K562 (cell line): ENCODE results near the gene RRAS. TPM values are rescaled to one million over a fixed set of nuclear protein-coding genes. Genes with fewer than 3 reads are reported as not detected.

Experiments used
- E2F5 ChIP-seq: sonication (generic); formaldehyde crosslinking; IDR thresholded peaks from 2 replicates; pipeline ENCODE4 v1.8.0; 2022; ENCODE audit warnings: mild to moderate bottlenecking, missing genetic modification reagents
- KLF13 ChIP-seq: fragments of 450-650 bp; IDR thresholded peaks from 2 replicates; pipeline ENCODE4 v1.6.1; 2016; ENCODE audit warnings: missing genetic modification characterization, low read depth, mild to moderate bottlenecking, missing compliant biosample characterization, moderate library complexity, borderline replicate concordance
- NRF1 ChIP-seq, 2 experiments: fragments of 450-650 bp; IDR thresholded peaks in 1 of 2; conservative IDR thresholded peaks in 1 of 2; 2 replicates each; pipeline ENCODE4 v1.6.1; 2014; ENCODE audit warnings: mild to moderate bottlenecking in 2 of 2
- POLR2G ChIP-seq: fragments of 200-400 bp; formaldehyde crosslinking; IDR thresholded peaks from 2 replicates; pipeline ENCODE4 v1.6.1; 2017; ENCODE audit warnings: low read depth, mild to moderate bottlenecking, antibody characterized with exemption, low read length, moderate library complexity
- SAFB ChIP-seq: fragments of 200-400 bp; formaldehyde crosslinking; IDR thresholded peaks from 2 replicates; pipeline ENCODE4 v1.6.1; 2017; ENCODE audit warnings: low read depth, low read length, borderline replicate concordance
- TAF1 ChIP-seq: IDR thresholded peaks from 2 replicates; pipeline ENCODE4 v1.6.1; 2011; ENCODE audit warnings: mild to moderate bottlenecking, low read length, moderate library complexity; ENCODE audit not compliant: insufficient read depth, control insufficient read depth, severe bottlenecking; ENCODE audit errors: extremely low read depth
- YY1 ChIP-seq, 3 experiments: IDR thresholded peaks; 2 replicates each; pipeline ENCODE4 v1.6.1; 2011; ENCODE audit warnings: low read length in 2 of 3, mild to moderate bottlenecking in 2 of 3, moderate library complexity in 2 of 3, borderline replicate concordance in 1 of 3, control low read depth in 1 of 3, low read depth in 1 of 3; ENCODE audit not compliant: insufficient read depth in 3 of 3, insufficient replicate concordance in 2 of 3, control insufficient read depth in 1 of 3, insufficient read length in 1 of 3; ENCODE audit errors: extremely low read depth in 1 of 3
- ZFX ChIP-seq: sonication (generic); formaldehyde crosslinking; IDR thresholded peaks from 2 replicates; pipeline ENCODE4 v1.8.0; 2022; ENCODE audit warnings: mild to moderate bottlenecking, missing genetic modification reagents, moderate library complexity
- ZNF12 ChIP-seq: sonication (generic); formaldehyde crosslinking; IDR thresholded peaks from 2 replicates; pipeline ENCODE4 v1.4.0; 2020; ENCODE audit warnings: mild to moderate bottlenecking, missing genetic modification reagents
- polyA plus RNA-seq, 8 experiments: library from polyadenylated mRNA; depleted of rRNA in 4 of 8; stranded (reverse) in 5 of 8; unstranded in 3 of 8; fragments of >200 nt; fragmentation: Nextera tagmentation in 2 of 8; fragmentation: Illumina TruSeq in 1 of 8; extraction: Ambion mirVana in 2 of 8; extraction: Trizol in 1 of 8; gene quantifications; 2 replicates each; pipeline versions ENCODE4 v1.2.1 to v1.2.3, GENCODE V29; 2011 to 2014; ENCODE audit warnings: inconsistent platforms in 1 of 8, missing spikeins in 1 of 8
- total RNA-seq, 7 experiments: library from RNA; depleted of rRNA in 6 of 7; stranded (reverse); fragments of >200 nt in 6 of 7; fragmentation: Illumina TruSeq in 2 of 7; extraction: Trizol in 2 of 7; gene quantifications; 2 replicates each; pipeline versions ENCODE4 v1.2.1 to v1.2.3, GENCODE V29; 2011 to 2021; ENCODE audit warnings: low replicate concordance in 1 of 7
- TF ChIP-seq, protein P1 (sequence below): sonication (generic); formaldehyde crosslinking; IDR thresholded peaks from 2 replicates; pipeline ENCODE4 v1.8.0; 2022; ENCODE audit warnings: mild to moderate bottlenecking, missing genetic modification reagents
- TF ChIP-seq, protein P2 (sequence below): fragments of 250-450 bp; sonication (Bioruptor Pico); IDR thresholded peaks from 2 replicates; pipeline ENCODE4 v1.8.0; 2021; ENCODE audit warnings: borderline replicate concordance, mild to moderate bottlenecking, moderate library complexity; ENCODE audit not compliant: poor library complexity, severe bottlenecking
- TF ChIP-seq, protein P3 (sequence below), 3 experiments: fragments of 200-800 bp in 1 of 3; fragments of 250-450 bp in 1 of 3; fragments of 450-650 bp in 1 of 3; sonication (Bioruptor Pico) in 1 of 3; sonication (Bioruptor generic) in 1 of 3; formaldehyde crosslinking in 1 of 3; IDR thresholded peaks; 2 replicates each; pipeline versions ENCODE4 v1.6.1 to v1.8.0; 2016 to 2022; ENCODE audit warnings: mild to moderate bottlenecking in 2 of 3, missing genetic modification characterization in 2 of 3, missing compliant biosample characterization in 1 of 3, moderate library complexity in 1 of 3

The RRAS gene
- total and polyA plus RNA-seq, 9 of the 15 experiments (the other 6 are each of a cell fraction or from before 2014, with no cell fraction given), result 0.70 to 17.3 (median 8.2) TPM

DNA sequence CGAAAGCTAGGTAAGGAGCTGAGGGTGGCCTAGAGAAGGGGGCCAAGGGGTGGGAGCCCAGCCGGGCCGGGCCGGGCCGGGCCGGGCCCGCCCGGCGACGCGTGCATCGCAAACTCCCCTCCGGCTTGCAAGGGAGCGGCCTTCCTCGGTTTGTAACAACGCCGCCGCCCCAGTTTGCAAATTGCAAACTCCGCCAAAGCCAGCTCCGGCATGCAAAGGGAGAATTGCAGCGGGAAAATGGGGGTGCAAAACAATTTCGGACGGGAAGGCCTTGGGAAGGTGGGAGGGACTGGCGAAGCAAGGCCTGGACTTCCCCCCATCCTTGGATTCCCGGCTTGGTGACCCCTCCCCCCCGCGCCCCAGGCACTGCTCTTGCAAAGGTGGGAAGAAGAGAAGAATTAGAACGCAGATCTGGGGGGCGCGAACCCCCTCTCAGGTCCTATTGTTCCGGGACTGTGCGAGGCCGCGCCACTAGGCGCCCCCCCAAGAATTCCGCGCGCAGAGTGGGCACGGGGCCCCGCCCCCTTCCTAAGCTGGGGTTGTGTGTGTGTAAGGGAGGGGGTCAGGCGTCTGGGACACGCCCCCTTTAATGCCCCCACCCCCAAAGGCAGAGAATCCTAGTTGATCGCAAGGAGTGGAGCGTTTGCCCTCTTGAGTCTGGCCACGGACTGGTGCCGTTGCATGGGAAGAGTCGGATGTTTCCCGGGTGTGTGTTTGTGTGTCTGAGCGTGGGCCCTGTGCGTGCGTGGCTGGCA lies 48.0 kb downstream of the RRAS start (continued):
- TF ChIP-seq, protein P1, sequence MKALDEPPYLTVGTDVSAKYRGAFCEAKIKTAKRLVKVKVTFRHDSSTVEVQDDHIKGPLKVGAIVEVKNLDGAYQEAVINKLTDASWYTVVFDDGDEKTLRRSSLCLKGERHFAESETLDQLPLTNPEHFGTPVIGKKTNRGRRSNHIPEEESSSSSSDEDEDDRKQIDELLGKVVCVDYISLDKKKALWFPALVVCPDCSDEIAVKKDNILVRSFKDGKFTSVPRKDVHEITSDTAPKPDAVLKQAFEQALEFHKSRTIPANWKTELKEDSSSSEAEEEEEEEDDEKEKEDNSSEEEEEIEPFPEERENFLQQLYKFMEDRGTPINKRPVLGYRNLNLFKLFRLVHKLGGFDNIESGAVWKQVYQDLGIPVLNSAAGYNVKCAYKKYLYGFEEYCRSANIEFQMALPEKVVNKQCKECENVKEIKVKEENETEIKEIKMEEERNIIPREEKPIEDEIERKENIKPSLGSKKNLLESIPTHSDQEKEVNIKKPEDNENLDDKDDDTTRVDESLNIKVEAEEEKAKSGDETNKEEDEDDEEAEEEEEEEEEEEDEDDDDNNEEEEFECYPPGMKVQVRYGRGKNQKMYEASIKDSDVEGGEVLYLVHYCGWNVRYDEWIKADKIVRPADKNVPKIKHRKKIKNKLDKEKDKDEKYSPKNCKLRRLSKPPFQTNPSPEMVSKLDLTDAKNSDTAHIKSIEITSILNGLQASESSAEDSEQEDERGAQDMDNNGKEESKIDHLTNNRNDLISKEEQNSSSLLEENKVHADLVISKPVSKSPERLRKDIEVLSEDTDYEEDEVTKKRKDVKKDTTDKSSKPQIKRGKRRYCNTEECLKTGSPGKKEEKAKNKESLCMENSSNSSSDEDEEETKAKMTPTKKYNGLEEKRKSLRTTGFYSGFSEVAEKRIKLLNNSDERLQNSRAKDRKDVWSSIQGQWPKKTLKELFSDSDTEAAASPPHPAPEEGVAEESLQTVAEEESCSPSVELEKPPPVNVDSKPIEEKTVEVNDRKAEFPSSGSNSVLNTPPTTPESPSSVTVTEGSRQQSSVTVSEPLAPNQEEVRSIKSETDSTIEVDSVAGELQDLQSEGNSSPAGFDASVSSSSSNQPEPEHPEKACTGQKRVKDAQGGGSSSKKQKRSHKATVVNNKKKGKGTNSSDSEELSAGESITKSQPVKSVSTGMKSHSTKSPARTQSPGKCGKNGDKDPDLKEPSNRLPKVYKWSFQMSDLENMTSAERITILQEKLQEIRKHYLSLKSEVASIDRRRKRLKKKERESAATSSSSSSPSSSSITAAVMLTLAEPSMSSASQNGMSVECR (CRISPR knock-in tag), result peak; percentile 69
- TF ChIP-seq SAFB (peak; percentile 72; the same call in 1 of the 2 replicates), TAF1 (no peak), E2F5 (CRISPR knock-in tag) (0 out of 2 replicates have a peak, but pooled peaks have one; percentile 59), ZFX (CRISPR knock-in tag) (peak; percentile 79), POLR2G (peak; percentile 62), NRF1 (conservative IDR thresholded peaks at IDR 0.05 in 1 of 2, IDR thresholded peaks at IDR 0.05 in 1 of 2) (peak in 1 of 2 experiments; percentile 13; a peak in 1 of 4 replicates), YY1 (IDR thresholded peaks at IDR 0.05; ENCODE audit: borderline replicate concordance in 1 of 3, control insufficient read depth in 1 of 3, extremely low read depth in 1 of 3, insufficient read depth in 3 of 3, insufficient read length in 1 of 3, insufficient replicate concordance in 2 of 3, low read depth in 1 of 3, low read length in 2 of 3) (peak in 1 of 3 experiments; percentile 10), ZNF12 (CRISPR knock-in tag) (no peak), KLF13 (tag) (peak; percentile 84; the same call in 1 of the 2 replicates)
- TF ChIP-seq, protein P2, sequence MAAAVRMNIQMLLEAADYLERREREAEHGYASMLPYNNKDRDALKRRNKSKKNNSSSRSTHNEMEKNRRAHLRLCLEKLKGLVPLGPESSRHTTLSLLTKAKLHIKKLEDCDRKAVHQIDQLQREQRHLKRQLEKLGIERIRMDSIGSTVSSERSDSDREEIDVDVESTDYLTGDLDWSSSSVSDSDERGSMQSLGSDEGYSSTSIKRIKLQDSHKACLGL (CRISPR knock-in tag), result no peak
- TF ChIP-seq, protein P3, sequence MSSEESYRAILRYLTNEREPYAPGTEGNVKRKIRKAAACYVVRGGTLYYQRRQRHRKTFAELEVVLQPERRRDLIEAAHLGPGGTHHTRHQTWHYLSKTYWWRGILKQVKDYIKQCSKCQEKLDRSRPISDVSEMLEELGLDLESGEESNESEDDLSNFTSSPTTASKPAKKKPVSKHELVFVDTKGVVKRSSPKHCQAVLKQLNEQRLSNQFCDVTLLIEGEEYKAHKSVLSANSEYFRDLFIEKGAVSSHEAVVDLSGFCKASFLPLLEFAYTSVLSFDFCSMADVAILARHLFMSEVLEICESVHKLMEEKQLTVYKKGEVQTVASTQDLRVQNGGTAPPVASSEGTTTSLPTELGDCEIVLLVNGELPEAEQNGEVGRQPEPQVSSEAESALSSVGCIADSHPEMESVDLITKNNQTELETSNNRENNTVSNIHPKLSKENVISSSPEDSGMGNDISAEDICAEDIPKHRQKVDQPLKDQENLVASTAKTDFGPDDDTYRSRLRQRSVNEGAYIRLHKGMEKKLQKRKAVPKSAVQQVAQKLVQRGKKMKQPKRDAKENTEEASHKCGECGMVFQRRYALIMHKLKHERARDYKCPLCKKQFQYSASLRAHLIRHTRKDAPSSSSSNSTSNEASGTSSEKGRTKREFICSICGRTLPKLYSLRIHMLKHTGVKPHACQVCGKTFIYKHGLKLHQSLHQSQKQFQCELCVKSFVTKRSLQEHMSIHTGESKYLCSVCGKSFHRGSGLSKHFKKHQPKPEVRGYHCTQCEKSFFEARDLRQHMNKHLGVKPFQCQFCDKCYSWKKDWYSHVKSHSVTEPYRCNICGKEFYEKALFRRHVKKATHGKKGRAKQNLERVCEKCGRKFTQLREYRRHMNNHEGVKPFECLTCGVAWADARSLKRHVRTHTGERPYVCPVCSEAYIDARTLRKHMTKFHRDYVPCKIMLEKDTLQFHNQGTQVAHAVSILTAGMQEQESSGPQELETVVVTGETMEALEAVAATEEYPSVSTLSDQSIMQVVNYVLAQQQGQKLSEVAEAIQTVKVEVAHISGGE (CRISPR knock-in tag; IDR thresholded peaks at IDR 0.05), result peak in 2 of 3 experiments; percentile 44 to 89; a peak in 4 of 6 replicates
